NCI-H2171 treated with DMSO at 0.1 percent for 48 hours (cell line): ENCODE results near the gene SLC25A30.
"Not testable (repeated sequence)": the region's sequence is repeated elsewhere in the genome, so short reads cannot be mapped to it uniquely, and the experiment has no call there.

ENCODE experiments used
- DNase-seq: peaks from one replicate; lab custom pipeline; 2025; lab: John Stamatoyannopoulos, UW

SLC25A30 gene

GRCh38 chr13:45432737-45433380 is 14.7 kb upstream of the SLC25A30 start:
- no peak for DNase-seq

DNA sequence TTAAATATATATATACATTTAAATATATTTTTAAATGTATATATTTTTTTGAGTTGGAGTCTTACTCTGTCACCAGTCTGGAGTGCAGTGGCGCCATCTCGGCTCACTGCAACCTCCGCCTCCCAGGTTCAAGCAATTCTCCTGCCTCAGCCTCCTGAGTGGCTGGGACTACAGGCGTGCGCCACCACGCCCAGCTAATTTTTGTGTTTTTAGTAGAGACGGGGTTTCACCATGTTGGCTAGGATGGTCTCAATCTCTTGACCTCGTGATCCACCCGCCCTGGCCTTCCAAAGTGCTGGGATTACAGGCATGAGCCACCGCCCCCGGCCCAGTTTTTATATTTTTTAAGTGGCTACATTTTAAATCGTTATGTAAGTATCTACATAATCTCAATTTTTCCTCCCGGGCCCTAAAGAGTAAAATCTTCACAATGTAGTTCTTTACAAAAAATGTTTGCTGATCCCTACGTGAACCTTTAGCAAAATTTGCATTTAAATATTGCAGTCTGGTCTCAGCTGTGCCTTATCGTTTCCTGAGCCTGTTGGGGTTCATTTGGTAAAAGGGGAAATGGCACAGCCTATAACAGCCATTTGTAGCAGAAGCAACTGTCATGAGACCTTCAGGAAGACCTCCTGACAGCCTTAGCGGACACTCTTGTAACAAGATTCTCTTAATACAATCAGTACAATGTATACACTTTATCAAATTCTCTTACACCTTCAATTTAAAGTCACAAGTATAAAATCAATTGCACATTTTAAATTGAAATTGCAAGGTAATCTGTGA is 8.1 kb upstream of the SLC25A30 start:
- DNase-seq = not testable (repeated sequence)

DNA sequence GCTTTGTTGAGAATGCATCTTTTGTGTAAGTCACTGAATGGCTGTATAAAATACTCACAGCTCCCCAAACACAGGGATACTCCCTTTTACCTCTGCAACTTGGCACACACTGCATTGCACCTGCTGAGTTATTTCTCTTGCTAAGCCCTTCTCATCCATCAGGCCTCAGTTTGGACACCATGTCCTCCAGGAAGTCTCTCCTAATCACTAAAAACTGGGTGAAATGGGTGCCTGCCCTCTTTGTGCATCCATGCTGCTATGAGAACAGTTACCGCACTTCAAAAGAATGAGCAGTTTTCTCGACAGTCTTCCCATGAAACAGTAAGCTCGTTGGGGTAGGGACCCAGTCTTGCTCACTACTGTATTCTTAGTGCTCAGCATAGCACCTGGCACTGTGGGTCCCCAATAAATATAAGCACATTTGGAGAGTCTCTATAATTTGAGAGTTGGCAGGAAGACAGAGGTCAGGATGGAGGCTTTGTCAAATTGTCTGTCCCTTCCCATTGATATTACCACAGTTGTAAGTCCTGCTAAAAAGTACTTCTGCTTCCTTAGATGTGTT is 4.6 kb upstream of the SLC25A30 start:
- no peak for DNase-seq

DNA sequence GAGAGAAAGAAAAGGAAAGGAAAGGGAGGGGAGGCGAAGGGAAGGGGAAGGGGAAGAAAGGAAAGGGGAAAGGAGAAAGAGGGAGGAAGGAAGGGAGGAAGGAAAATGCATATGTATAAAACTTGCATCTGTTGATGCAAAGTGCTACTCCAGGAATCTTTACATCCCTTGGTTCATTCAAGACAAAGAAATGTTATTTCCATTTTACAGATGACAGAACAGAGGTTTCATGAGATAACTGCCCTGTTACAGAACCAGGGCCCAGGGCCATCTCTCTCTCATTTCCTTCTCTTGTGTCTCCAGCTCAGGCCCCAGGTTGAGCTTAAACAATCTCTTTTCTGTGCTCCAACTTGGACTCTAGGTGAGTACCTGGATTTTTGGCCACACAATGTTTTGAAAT is 1.8 kb upstream of the SLC25A30 start:
- no peak for DNase-seq

DNA sequence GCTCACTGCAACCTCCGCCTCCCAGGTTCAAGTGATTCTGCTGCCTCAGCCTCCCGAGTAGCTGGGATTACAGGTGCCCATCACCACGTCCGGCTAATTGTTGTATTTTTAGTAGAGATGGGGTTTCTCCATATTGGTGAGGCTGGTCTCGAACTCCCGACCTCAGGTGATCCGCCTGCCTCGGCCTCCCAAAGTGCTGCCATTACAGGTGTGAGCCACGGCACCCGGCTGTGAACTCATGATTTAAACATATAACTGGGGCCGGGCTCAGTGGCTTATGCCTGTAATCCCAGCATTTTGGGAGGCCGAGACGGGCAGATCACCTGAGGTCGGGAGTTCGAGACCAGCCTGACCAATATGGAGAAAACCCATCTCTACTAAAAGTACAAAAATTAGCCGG is 1.2 kb upstream of the SLC25A30 start:
- not testable (repeated sequence) for DNase-seq

GRCh38 chr13:45416516-45417128 is 1.6 kb downstream of the SLC25A30 start:
- peak; percentile 11 for DNase-seq

DNA sequence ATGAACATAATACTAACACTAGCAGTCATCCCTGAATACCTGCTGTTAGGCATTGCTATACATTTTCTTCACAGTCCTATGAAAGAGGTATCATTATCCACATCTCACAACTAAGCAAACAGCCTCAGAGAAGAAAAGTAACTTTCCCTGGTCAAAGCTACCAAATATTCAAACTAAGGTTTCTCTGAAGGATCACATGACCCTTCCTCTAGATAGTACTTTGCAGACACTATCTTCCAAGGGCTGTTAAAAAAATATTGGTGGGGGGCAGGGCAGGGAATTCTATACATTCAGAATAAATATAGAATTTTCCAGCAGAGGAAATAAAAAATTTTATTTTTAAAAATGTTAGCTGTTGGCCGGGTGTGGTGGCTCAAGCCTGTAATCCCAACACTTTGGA is 3.1 kb downstream of the SLC25A30 start:
- no peak for DNase-seq

- DNase-seq = no peak
Observed at GRCh38 chr13:45413826-45414307, 4.3 kb downstream of the SLC25A30 start.

GRCh38 chr13:45412274-45413049 is 5.7 kb downstream of the SLC25A30 start:
- DNase-seq = no peak

- DNase-seq = no peak
Observed at GRCh38 chr13:45411631-45412030, 6.5 kb downstream of the SLC25A30 start.

DNA sequence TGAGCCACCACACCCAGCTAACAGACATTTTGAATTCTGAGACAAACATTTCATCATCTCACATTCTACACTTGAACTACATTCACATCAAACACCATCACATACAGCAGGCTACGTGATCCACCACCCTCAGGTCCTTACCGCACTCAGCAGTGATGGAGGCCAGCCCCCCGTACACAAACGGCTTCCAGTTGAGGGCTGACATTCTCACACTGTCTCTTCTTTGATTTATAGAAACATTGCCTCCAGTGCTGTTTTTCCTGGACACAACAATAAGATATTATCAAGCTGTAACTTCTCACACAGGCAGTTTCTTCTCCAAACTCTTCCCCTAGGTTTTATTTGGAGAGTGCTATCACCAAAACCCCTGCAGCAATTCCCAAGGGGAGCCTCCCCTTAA is 7.0 kb downstream of the SLC25A30 start:
- DNase-seq = no peak

DNA sequence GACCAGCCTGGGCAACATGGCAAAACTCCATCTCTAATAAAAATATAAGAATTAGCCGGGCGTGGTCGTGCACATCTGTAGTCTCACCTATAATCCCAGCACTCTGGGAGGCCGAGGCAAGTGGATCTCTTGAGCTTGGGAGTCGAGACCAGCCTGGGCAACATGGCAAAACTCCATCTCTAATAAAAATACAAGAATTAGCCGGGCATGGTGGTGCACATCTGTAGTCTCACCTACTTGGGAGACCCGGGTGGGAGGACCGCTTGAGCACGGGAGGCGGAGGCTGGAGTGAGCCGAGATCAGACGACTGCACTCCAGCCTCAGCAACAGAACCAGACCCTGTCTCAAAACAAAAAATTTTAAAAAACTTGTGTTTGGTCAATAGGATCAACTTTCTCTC is 7.7 kb downstream of the SLC25A30 start:
- DNase-seq = no peak

DNA sequence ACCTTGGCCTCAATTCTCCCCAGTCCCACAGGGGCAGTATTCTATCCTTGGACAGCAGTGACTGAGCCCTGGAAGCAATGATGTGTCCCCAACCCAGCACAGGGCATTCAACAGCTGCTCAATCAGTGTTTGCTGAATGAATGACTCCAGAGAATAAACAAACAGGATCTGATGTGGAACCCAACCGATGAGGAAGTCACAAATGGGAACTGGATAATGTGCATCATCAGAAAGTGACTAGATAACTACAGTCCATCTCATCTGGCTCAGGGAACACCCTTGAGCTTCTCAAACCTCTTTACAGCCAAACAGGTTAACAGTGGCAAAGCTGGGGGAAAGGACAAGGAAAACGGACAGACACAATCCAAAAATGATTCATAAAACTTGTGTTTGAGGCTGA is 8.2 kb downstream of the SLC25A30 start:
- DNase-seq = no peak

DNA sequence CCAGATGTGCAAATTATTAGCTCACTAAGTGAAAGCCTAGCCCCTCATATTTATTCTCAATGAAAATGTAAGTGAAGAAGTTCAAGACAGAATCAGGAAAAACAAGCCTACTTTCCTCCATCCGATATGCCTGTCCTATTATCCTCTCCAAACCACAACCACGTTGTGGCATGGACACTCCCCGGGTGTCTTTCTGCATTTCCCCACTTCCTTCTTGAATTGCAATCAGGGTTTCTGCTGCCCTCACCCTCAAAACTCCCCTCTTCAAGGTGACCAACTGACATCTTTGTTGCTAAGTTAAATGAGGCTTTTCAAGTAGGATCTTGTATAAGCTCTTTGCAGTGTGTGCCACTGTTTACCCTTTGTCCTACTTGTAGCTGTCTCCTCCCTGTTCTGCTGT is 11.8 kb downstream of the SLC25A30 start:
- no peak for DNase-seq

- no peak for DNase-seq
Observed at GRCh38 chr13:45403081-45403480, 15.1 kb downstream of the SLC25A30 start.

GRCh38 chr13:45402641-45403040 is 15.5 kb downstream of the SLC25A30 start:
- DNase-seq = peak; percentile 11

- DNase-seq = no peak
Observed at GRCh38 chr13:45401314-45401713, 16.9 kb downstream of the SLC25A30 start.

DNA sequence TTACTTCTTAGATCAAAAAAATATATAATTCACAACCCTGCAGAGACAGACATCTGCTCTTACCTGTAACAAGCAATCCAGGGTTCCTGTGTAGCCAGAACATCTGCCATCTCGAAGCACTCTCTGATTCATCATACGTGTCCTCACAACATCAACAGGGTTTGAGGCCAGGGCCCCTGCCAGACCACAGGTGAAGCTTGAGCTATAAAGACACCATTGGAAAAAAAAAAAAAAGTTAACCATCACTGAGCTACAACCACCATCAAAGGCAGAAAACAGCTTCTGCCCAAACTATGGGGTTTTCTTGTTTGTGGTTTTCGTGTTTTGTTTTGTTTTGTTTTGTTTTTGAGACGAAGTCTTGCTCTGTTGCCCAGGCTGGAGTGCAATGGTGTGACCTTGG is 19.3 kb downstream of the SLC25A30 start:
- DNase-seq = peak; percentile 52

- no peak for DNase-seq
Observed at GRCh38 chr13:45396533-45397095, 21.6 kb downstream of the SLC25A30 start.

GRCh38 chr13:45393941-45394570 is 24.1 kb downstream of the SLC25A30 start:
- DNase-seq = peak; percentile 65

GRCh38 chr13:45392811-45393210 is 25.4 kb downstream of the SLC25A30 start:
- no peak for DNase-seq
